A204.1 (cell line): Measurements from ENCODE around the gene TXLNB.
"Not testable (repeated sequence)": the region's sequence is repeated elsewhere in the genome, so short reads cannot be mapped to it uniquely, and the experiment has no call there.

Experiments
- FAIRE-seq: peaks from 2 replicates; lab custom pipeline; 2012; peaks lifted over from hg19 to GRCh38; lab: Jason Lieb, UNC

TXLNB gene

GRCh38 chr6:139234193-139234592 lies 57.6 kb downstream of the TXLNB start:
- FAIRE-seq = not testable (repeated sequence)

- no peak for FAIRE-seq
These were observed 60.6 kb downstream of the TXLNB start for GRCh38 chr6:139231206-139231605.

GRCh38 chr6:139230391-139230840 lies 61.4 kb downstream of the TXLNB start:
- no peak for FAIRE-seq

GRCh38 chr6:139228387-139228786 lies 63.4 kb downstream of the TXLNB start:
- not testable (repeated sequence) for FAIRE-seq

GRCh38 chr6:139219746-139220145 lies 72.1 kb downstream of the TXLNB start:
- FAIRE-seq = no peak

GRCh38 chr6:139219271-139219729 lies 72.5 kb downstream of the TXLNB start:
- no peak for FAIRE-seq

- FAIRE-seq = not testable (repeated sequence)
These were observed 79.3 kb downstream of the TXLNB start for GRCh38 chr6:139212460-139212859.

GRCh38 chr6:139210766-139211165 lies 81.0 kb downstream of the TXLNB start:
- not testable (repeated sequence) for FAIRE-seq

GRCh38 chr6:139205843-139206242 lies 86.0 kb downstream of the TXLNB start:
- FAIRE-seq = no peak

GRCh38 chr6:139204978-139205377 lies 86.8 kb downstream of the TXLNB start:
- no peak for FAIRE-seq

GRCh38 chr6:139201378-139201777 lies 90.4 kb downstream of the TXLNB start:
- FAIRE-seq = no peak

- no peak for FAIRE-seq
These were observed 93.1 kb downstream of the TXLNB start for GRCh38 chr6:139198529-139199288.

- no peak for FAIRE-seq
These were observed 97.1 kb downstream of the TXLNB start for GRCh38 chr6:139194740-139195139.
